ENCODE measurements around the gene C11orf91.

C11orf91 gene

DNA sequence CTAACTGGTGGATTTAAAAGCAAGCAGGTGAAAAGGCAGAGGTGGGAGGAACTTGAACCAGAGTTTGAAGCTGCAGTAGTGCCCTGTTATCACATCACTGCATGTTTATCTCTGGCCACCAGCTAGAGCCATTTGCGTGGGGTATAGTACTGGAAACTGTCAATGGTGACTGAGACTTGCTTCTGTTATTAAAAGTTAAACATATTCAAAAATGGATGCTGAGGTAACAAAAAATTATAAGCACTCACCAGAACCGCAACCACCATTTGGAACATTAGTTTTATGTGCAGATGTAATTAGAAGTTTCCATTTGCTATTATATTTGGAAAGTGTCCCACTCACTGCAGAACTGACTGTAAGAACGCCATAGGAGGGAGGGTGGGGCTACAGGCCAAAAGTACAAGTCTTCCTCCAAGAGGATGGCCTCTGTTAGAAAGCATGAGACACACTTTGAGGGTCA, 36.8 kb upstream of the C11orf91 start:
- TF ChIP-seq, protein P1, sequence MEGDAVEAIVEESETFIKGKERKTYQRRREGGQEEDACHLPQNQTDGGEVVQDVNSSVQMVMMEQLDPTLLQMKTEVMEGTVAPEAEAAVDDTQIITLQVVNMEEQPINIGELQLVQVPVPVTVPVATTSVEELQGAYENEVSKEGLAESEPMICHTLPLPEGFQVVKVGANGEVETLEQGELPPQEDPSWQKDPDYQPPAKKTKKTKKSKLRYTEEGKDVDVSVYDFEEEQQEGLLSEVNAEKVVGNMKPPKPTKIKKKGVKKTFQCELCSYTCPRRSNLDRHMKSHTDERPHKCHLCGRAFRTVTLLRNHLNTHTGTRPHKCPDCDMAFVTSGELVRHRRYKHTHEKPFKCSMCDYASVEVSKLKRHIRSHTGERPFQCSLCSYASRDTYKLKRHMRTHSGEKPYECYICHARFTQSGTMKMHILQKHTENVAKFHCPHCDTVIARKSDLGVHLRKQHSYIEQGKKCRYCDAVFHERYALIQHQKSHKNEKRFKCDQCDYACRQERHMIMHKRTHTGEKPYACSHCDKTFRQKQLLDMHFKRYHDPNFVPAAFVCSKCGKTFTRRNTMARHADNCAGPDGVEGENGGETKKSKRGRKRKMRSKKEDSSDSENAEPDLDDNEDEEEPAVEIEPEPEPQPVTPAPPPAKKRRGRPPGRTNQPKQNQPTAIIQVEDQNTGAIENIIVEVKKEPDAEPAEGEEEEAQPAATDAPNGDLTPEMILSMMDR (IDR thresholded peaks at IDR 0.05) = no peak
- peaks cover 24% of the 10 kb centered on the region for H3K36me3 Mint-ChIP-seq (ENCODE audit: low read depth)
- no peak for DNase-seq
- peaks cover 39% of the 10 kb centered on the region for H3K4me1 Mint-ChIP-seq
- no peak overlapping the region for H3K27ac Mint-ChIP-seq
- H3K27me3 Mint-ChIP-seq (ENCODE audit: low read depth, poor library complexity) = peaks cover 3% of the 10 kb centered on the region
- H3K4me3 Mint-ChIP-seq = peak overlapping the region; percentile 90
- peaks cover 14% of the 10 kb centered on the region for H3K9me3 Mint-ChIP-seq

DNA sequence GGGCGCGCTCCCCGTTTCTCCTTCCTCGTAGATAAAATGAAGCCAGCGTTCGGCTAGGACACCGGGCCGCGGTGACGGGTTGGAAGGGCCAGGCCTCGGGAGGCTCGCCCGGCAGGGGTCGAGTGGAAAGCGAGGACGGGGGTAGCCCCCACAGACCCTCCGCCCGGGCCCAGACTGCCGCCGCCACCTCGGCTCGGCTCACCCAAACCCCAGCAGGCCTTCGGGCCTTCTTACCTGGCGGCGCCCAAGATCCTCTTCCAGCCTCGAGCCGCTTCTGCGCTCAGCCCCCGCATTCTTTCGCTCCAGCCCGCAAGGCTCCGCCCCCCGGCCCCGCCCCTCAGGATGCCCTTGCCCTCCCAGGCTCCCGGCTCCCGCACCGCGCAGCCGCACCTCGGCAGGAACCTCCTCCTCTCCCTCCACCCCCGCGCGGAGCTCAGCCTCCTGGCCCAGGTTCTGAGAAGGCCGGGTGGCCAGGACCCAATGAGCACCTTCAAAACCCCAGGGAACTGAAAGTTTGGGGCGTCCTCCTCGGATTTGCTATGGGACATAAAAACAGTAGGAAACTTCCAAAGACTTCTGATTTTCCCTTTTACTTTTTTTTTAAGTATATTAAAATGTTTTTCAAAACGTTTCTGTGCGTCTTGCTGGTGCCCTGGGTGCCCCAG, 35.7 kb upstream of the C11orf91 start, which contains the start of gene CD59:
Gene CD59 (minus strand): TSS at position 276 of the 665 bp plus-strand sequence. CDS start 13,978 bp downstream, outside the sequence.
- Mint-ChIP-seq H3K36me3 (ENCODE audit: low read depth) (peaks cover 31% of the 10 kb centered on the region), H3K4me1 (peaks cover 47% of the 10 kb centered on the region), H3K4me3 (peak within 1 kb of the TSS; percentile 90), H3K27me3 (ENCODE audit: low read depth, poor library complexity) (peaks cover 3% of the 10 kb centered on the region), H3K9me3 (peaks cover 14% of the 10 kb centered on the region), H3K27ac (no peak within 1 kb of the TSS)
- TF ChIP-seq, protein P1 (IDR thresholded peaks at IDR 0.05) = no peak
- peak; percentile 99 for DNase-seq

DNA sequence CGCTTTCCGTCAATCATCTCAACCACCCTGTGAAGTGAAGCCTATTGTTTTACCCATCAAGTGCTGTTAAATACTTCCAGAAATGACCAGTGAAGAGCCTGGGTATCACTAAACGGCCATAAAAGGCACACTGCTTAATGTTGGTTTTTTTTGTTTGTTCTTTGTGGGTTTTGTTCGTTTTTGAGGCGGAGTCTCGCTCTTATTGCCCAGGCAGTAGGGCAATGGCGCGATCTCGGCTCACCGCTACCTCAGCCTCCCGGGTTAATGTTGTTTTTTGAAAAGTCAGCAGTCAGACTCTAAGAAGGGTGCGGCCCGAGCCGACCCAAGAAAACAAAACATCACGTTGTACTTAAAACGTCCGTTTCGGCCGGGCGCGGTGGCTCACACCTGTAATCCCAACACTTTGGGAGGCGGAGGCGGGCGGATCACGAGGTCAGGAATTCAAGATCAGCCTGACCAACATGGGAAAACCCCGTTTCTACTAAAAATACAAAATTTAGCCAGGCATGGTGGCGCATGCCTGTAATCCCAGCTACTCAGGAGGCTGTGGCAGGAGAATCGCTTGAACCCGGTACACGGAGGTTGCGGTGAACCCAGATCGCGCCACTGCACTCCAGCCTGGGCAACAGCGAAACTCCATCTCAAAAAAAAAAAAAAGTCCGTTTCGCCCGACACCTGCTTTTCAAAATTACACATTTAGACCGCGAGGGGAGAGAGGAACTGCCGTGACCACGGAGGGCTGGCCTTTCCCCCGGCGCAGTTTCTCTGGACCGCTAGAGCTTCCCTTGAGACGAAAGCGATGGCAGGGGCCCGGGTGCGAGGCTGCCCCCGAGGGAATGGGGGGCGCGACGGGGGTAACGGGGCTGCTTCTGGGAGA, 34.9 kb upstream of the C11orf91 start:
- TF ChIP-seq, protein P1 (IDR thresholded peaks at IDR 0.05) = no peak
- peaks cover 37% of the 10 kb centered on the region for H3K36me3 Mint-ChIP-seq (ENCODE audit: low read depth)
- peaks cover 14% of the 10 kb centered on the region for H3K9me3 Mint-ChIP-seq
- peak overlapping the region; percentile 90 for H3K4me3 Mint-ChIP-seq
- H3K4me1 Mint-ChIP-seq = peaks cover 53% of the 10 kb centered on the region
- H3K27ac Mint-ChIP-seq = no peak overlapping the region
- peaks cover 3% of the 10 kb centered on the region for H3K27me3 Mint-ChIP-seq (ENCODE audit: low read depth, poor library complexity)
- DNase-seq = no peak

DNA sequence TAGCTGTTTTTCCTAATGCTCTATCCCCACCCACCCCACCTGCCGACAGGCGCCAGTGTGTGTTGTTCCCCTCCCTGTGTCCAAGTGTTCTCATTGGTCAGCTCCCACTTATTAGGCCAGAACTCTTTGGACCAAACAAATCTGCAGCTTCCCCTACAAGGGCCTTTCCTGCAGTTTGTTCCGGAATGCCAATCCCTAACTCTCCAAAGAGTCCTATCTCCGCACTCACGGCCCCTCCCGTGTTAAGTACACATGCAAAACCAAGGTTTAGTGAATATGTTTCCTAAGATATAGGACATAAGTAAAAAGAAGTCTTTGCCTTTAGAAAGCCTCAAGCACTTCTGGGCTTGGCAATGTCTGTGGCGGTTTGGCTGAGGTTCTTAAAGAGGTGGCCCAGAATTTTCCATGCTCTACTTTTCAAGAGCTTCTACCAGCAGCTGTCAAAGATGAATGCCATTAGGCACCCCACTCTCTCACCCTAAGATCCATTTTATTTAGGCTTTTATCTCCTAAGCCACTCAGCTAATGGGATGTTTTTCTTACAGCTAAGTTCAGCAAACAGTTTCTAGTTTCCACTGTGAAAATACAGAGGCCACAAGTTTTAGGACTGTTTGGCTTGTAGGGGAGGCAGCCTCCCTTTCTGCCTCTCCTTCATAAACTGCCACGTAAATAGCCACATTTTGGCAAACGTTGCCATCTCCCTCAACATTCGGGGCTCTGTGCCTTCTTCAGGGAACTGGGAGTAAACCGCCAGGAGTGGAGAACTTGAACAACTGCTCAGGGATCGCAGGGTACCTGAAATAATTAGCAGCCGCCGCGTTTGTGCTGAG, 34.0 kb upstream of the C11orf91 start:
- TF ChIP-seq, protein P1 (IDR thresholded peaks at IDR 0.05) = no peak
- Mint-ChIP-seq H3K9me3 (peaks cover 12% of the 10 kb centered on the region), H3K27ac (no peak overlapping the region), H3K4me3 (peak overlapping the region; percentile 90), H3K4me1 (peaks cover 54% of the 10 kb centered on the region), H3K27me3 (ENCODE audit: low read depth, poor library complexity) (peaks cover 3% of the 10 kb centered on the region), H3K36me3 (ENCODE audit: low read depth) (peaks cover 43% of the 10 kb centered on the region)
- no peak for DNase-seq

- peaks cover 59% of the 10 kb centered on the region for H3K4me1 Mint-ChIP-seq
Observed at GRCh38 chr11:33733980-33734379, 33.4 kb upstream of the C11orf91 start.

More at GRCh38 chr11:33733980-33734379, 33.4 kb upstream of the C11orf91 start:
- TF ChIP-seq, protein P1 (IDR thresholded peaks at IDR 0.05) = no peak
- Mint-ChIP-seq H3K27me3 (ENCODE audit: low read depth, poor library complexity) (peaks cover 3% of the 10 kb centered on the region), H3K27ac (no peak overlapping the region), H3K4me3 (peak overlapping the region; percentile 90), H3K9me3 (peaks cover 13% of the 10 kb centered on the region), H3K36me3 (ENCODE audit: low read depth) (peaks cover 45% of the 10 kb centered on the region)
- DNase-seq = no peak

Data from nephron progenitor cell (in vitro differentiated cells).